Measurements from ENCODE around the gene MLX.

DNA sequence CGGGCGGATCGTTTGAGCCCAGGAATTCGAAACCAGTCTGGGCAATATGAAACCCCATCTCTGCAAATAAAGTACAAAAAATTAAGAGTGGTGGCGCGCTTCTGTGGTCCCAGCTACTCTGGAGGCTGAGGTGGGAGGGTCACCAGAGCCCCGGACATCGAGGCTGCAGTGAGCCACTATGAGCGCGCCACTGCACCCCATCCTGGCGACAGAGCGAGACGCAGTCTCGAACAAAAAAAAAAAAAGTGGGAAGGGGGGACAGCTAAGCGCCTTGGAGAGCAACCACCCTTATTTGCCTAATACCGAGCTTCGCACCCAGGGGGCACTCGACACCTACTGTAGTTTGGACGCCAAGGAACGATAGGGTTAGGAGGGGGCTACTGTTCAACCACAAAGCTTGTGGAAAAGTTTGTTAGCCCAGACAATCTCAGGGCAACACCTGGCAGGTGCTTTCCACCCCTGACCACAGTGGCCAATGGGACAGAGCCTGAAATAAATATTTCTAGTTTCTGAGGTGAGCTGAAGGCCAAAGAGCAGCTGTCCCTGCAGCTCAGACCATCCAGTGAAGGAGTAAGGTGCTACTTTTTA lies 11.5 kb downstream of the MLX start:
- TF ChIP-seq, protein P1, sequence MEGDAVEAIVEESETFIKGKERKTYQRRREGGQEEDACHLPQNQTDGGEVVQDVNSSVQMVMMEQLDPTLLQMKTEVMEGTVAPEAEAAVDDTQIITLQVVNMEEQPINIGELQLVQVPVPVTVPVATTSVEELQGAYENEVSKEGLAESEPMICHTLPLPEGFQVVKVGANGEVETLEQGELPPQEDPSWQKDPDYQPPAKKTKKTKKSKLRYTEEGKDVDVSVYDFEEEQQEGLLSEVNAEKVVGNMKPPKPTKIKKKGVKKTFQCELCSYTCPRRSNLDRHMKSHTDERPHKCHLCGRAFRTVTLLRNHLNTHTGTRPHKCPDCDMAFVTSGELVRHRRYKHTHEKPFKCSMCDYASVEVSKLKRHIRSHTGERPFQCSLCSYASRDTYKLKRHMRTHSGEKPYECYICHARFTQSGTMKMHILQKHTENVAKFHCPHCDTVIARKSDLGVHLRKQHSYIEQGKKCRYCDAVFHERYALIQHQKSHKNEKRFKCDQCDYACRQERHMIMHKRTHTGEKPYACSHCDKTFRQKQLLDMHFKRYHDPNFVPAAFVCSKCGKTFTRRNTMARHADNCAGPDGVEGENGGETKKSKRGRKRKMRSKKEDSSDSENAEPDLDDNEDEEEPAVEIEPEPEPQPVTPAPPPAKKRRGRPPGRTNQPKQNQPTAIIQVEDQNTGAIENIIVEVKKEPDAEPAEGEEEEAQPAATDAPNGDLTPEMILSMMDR (conservative IDR thresholded peaks at IDR 0.05 in 1 of 2, IDR thresholded peaks at IDR 0.05 in 1 of 2; ENCODE audit: extremely low read depth in 1 of 2, insufficient read depth in 1 of 2, low read depth in 1 of 2, low read length in 2 of 2) = peak; percentile 77 to 79
- TF ChIP-seq EZH2 (IDR thresholded peaks at IDR 0.05; ENCODE audit: borderline replicate concordance, low read length) = no peak

Measured in mammary epithelial cell (primary cell).